IMR-90 (cell line): ENCODE data around the gene OR13A1.

ENCODE experiments used
- CEBPB ChIP-seq: IDR thresholded peaks from 2 replicates; pipeline ENCODE4 v1.6.1; 2012; ENCODE audit warnings: low read depth, low read length, improper control_type of control experiment
- ELK1 ChIP-seq: fragments of 150-350 bp; IDR thresholded peaks from 2 replicates; pipeline ENCODE4 v1.6.1; 2016; ENCODE audit warnings: low read depth, mild to moderate bottlenecking, low read length, moderate library complexity, borderline replicate concordance
- FOS ChIP-seq: fragments of 150-350 bp; IDR thresholded peaks from 2 replicates; pipeline ENCODE4 v1.6.1; 2016; ENCODE audit warnings: low read depth, low read length
- MAFK ChIP-seq: IDR thresholded peaks from 2 replicates; pipeline ENCODE4 v1.6.1; 2012; ENCODE audit warnings: low read depth, low read length, improper control_type of control experiment
- MAZ ChIP-seq: IDR thresholded peaks from 2 replicates; pipeline ENCODE4 v1.6.1; 2012; ENCODE audit warnings: low read depth, mild to moderate bottlenecking, low read length, improper control_type of control experiment, moderate library complexity, borderline replicate concordance
- MXI1 ChIP-seq: IDR thresholded peaks from 2 replicates; pipeline ENCODE4 v1.6.1; 2012; ENCODE audit warnings: low read depth, mild to moderate bottlenecking, low read length, moderate library complexity, borderline replicate concordance
- POLR2A ChIP-seq: IDR thresholded peaks from 2 replicates; pipeline ENCODE4 v1.6.1; 2012; ENCODE audit warnings: mild to moderate bottlenecking, low read depth, low read length
- RCOR1 ChIP-seq: IDR thresholded peaks from 2 replicates; pipeline ENCODE4 v1.6.1; 2012; ENCODE audit warnings: mild to moderate bottlenecking, low read length, improper control_type of control experiment; ENCODE audit not compliant: insufficient replicate concordance
- TF ChIP-seq, protein P1 (sequence below): conservative IDR thresholded peaks from 2 replicates; pipeline ENCODE4 v1.5.1; 2012; ENCODE audit warnings: mild to moderate bottlenecking, low read depth, low read length, improper control_type of control experiment
- TF ChIP-seq, protein P2 (sequence below): fragments of 150-350 bp; IDR thresholded peaks from 2 replicates; pipeline ENCODE4 v1.6.1; 2017; ENCODE audit warnings: mild to moderate bottlenecking, antibody characterized with exemption, low read length, low read depth

- TF ChIP-seq, protein P1, sequence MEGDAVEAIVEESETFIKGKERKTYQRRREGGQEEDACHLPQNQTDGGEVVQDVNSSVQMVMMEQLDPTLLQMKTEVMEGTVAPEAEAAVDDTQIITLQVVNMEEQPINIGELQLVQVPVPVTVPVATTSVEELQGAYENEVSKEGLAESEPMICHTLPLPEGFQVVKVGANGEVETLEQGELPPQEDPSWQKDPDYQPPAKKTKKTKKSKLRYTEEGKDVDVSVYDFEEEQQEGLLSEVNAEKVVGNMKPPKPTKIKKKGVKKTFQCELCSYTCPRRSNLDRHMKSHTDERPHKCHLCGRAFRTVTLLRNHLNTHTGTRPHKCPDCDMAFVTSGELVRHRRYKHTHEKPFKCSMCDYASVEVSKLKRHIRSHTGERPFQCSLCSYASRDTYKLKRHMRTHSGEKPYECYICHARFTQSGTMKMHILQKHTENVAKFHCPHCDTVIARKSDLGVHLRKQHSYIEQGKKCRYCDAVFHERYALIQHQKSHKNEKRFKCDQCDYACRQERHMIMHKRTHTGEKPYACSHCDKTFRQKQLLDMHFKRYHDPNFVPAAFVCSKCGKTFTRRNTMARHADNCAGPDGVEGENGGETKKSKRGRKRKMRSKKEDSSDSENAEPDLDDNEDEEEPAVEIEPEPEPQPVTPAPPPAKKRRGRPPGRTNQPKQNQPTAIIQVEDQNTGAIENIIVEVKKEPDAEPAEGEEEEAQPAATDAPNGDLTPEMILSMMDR, result no peak
- no peak for TF ChIP-seq POLR2A
- no peak for TF ChIP-seq MAZ
- TF ChIP-seq ELK1, result no peak
- no peak for TF ChIP-seq MAFK
- TF ChIP-seq MXI1, result no peak
- TF ChIP-seq CEBPB, result no peak
- TF ChIP-seq FOS, result no peak
- TF ChIP-seq RCOR1, result no peak
- TF ChIP-seq, protein P2, sequence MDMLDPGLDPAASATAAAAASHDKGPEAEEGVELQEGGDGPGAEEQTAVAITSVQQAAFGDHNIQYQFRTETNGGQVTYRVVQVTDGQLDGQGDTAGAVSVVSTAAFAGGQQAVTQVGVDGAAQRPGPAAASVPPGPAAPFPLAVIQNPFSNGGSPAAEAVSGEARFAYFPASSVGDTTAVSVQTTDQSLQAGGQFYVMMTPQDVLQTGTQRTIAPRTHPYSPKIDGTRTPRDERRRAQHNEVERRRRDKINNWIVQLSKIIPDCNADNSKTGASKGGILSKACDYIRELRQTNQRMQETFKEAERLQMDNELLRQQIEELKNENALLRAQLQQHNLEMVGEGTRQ, result no peak
Measured at GRCh38 chr10:45279682-45280081, 35.7 kb downstream of the OR13A1 start.
